Neural cell (in vitro differentiated cells): ENCODE results near the gene LTBP1. TPM values are rescaled to one million over a fixed set of nuclear protein-coding genes. Genes with fewer than 3 reads are reported as not detected.

Source experiments
- H2AFZ ChIP-seq: fragments of 200-600, 300-800 bp; sonication (generic), shearing (Covaris generic); 2 replicates; pipeline ENCODE4 v1.6.0; 2014; ENCODE audit warnings: low read depth, mild to moderate bottlenecking, antibody characterized with exemption, low read length, moderate library complexity
- H3F3A ChIP-seq: fragments of 200-600 bp; shearing (Covaris generic); 2 replicates; pipeline ENCODE4 v1.6.1; 2016; ENCODE audit warnings: mild to moderate bottlenecking, moderate library complexity, mixed read lengths, antibody characterized with exemption, low read length; ENCODE audit not compliant: insufficient read depth, poor library complexity, severe bottlenecking
- H3K27ac ChIP-seq: fragments of 200-600, 300-800 bp; sonication (generic), shearing (Covaris generic); 2 replicates; pipeline ENCODE4 v1.5.1; 2014; ENCODE audit warnings: mild to moderate bottlenecking, low read length, moderate library complexity
- H3K27me3 ChIP-seq: fragments of 300-800, 200-600 bp; sonication (generic), shearing (Covaris generic); 2 replicates; pipeline ENCODE4 v1.6.0; 2014; ENCODE audit warnings: mild to moderate bottlenecking, low read depth, low read length, moderate library complexity; ENCODE audit not compliant: insufficient read depth
- H3K36me3 ChIP-seq: fragments of 300-800, 200-600 bp; sonication (generic), shearing (Covaris generic); 2 replicates; pipeline ENCODE4 v1.5.1; 2014; ENCODE audit warnings: mild to moderate bottlenecking, antibody characterized with exemption, low read length, moderate library complexity; ENCODE audit not compliant: insufficient read depth
- H3K4me2 ChIP-seq: fragments of 300-800, 200-600 bp; sonication (generic), shearing (Covaris generic); 2 replicates; pipeline ENCODE4 v1.6.0; 2014; ENCODE audit warnings: mild to moderate bottlenecking, low read length
- H3K4me3 ChIP-seq: fragments of 300-800, 200-600 bp; sonication (generic), shearing (Covaris generic); 2 replicates; pipeline ENCODE4 v1.5.1; 2014; ENCODE audit warnings: mild to moderate bottlenecking, low read length, moderate library complexity
- H3K79me2 ChIP-seq: fragments of 200-600 bp; shearing (Covaris generic); replicated peaks from 2 replicates; pipeline ENCODE4 v1.6.0; 2014; ENCODE audit warnings: mild to moderate bottlenecking, low read length, moderate library complexity; ENCODE audit not compliant: insufficient read depth
- H3K9ac ChIP-seq: fragments of 300-800, 200-600 bp; sonication (generic), shearing (Covaris generic); 2 replicates; pipeline ENCODE4 v1.6.1; 2016; ENCODE audit warnings: mild to moderate bottlenecking, low read length, mixed read lengths
- H3K9me2 ChIP-seq: fragments of 200-600 bp; shearing (Covaris generic); 2 replicates; pipeline ENCODE4 v1.6.1; 2016; ENCODE audit warnings: mild to moderate bottlenecking, low read length, mixed read lengths; ENCODE audit not compliant: insufficient read depth
- H3K9me3 ChIP-seq: fragments of 200-600, 300-800 bp; sonication (generic), shearing (Covaris generic); 2 replicates; pipeline ENCODE4 v1.6.1; 2016; ENCODE audit warnings: mild to moderate bottlenecking, mixed run types, low read length, moderate library complexity, mixed read lengths
- H4K20me1 ChIP-seq: fragments of 200-600 bp; shearing (Covaris generic); 2 replicates; pipeline ENCODE4 v1.6.1; 2016; ENCODE audit warnings: mild to moderate bottlenecking, mixed run types; ENCODE audit not compliant: insufficient read depth
- EP300 ChIP-seq: fragments of 450-650 bp; conservative IDR thresholded peaks from 2 replicates; pipeline ENCODE4 v1.6.1; 2014; ENCODE audit warnings: antibody characterized with exemption, mild to moderate bottlenecking, moderate library complexity; ENCODE audit not compliant: poor library complexity, severe bottlenecking
- EZH2 ChIP-seq: fragments of 200-600, 300-800 bp; shearing (Covaris generic), sonication (generic); IDR thresholded peaks from 2 replicates; pipeline ENCODE4 v1.6.1; 2014; ENCODE audit warnings: antibody characterized with exemption, low read length, borderline replicate concordance, mild to moderate bottlenecking; ENCODE audit not compliant: insufficient read depth, poor library complexity, severe bottlenecking
- MXI1 ChIP-seq: fragments of 450-650 bp; conservative IDR thresholded peaks from 2 replicates; pipeline ENCODE4 v1.6.1; 2014; ENCODE audit warnings: antibody characterized with exemption, mild to moderate bottlenecking; ENCODE audit not compliant: poor library complexity, severe bottlenecking
- POLR2AphosphoS5 ChIP-seq: IDR thresholded peaks from 2 replicates; pipeline ENCODE4 v1.6.1; 2012
- RAD21 ChIP-seq: fragments of 450-650 bp; conservative IDR thresholded peaks from 2 replicates; pipeline ENCODE4 v1.6.1; 2014; ENCODE audit warnings: antibody characterized with exemption, mild to moderate bottlenecking, moderate library complexity
- SMC3 ChIP-seq: fragments of 450-650 bp; conservative IDR thresholded peaks from 2 replicates; pipeline ENCODE4 v1.6.1; 2014; ENCODE audit warnings: antibody characterized with exemption, mild to moderate bottlenecking, moderate library complexity; ENCODE audit not compliant: poor library complexity
- TAF1 ChIP-seq: IDR thresholded peaks from 2 replicates; pipeline ENCODE4 v1.6.1; 2012; ENCODE audit warnings: low read depth
- polyA plus RNA-seq: library from polyadenylated mRNA; depleted of rRNA; stranded (reverse); fragments of >200 nt; gene quantifications from 2 replicates; pipeline ENCODE4 v1.2.3, GENCODE V29; 2014
- TF ChIP-seq, protein P1 (sequence below): fragments of 450-650 bp; IDR thresholded peaks from 2 replicates; pipeline ENCODE4 v1.5.1; 2014; ENCODE audit warnings: antibody characterized with exemption, mild to moderate bottlenecking, moderate library complexity; ENCODE audit not compliant: poor library complexity, severe bottlenecking
- TF ChIP-seq, protein P2 (sequence below): IDR thresholded peaks from 2 replicates; pipeline ENCODE4 v1.6.1; 2012; ENCODE audit warnings: borderline replicate concordance

LTBP1 gene
- polyA plus RNA-seq, 1 donor from 2014 or later: 1.8 TPM

DNA sequence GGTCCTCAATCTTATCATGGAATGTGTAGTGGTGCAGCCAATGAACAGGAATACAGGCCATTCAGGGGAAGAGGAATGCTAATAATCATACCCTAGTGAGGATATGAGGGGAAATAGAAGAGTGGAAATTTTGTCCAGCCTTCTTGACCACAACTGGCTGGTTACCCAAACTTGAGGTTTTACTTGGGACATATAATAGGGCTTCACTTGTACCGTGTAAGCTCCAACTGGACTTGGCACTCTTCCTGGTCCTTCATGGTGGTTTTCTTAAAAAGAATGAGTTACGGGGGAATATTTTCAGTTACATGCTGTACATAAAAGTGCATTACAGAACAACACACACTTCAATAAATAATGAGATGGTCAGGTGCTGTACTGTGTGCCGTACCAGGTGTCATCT, 294.8 kb downstream of the LTBP1 start:
- Histone ChIP-seq H2AFZ (no peak overlapping the region), H3K79me2 (no peaks in the 10 kb centered on the region), H3K4me2 (no peak overlapping the region), H3K9ac (no peak overlapping the region), H3K27ac (no peak overlapping the region), H3K9me3 (no peaks in the 10 kb centered on the region), H3K27me3 (no peaks in the 10 kb centered on the region), H3F3A (no peaks in the 10 kb centered on the region), H4K20me1 (no peaks in the 10 kb centered on the region), H3K9me2 (no peaks in the 10 kb centered on the region), H3K4me3 (no peak overlapping the region), H3K36me3 (no peaks in the 10 kb centered on the region)
- TF ChIP-seq, protein P1, sequence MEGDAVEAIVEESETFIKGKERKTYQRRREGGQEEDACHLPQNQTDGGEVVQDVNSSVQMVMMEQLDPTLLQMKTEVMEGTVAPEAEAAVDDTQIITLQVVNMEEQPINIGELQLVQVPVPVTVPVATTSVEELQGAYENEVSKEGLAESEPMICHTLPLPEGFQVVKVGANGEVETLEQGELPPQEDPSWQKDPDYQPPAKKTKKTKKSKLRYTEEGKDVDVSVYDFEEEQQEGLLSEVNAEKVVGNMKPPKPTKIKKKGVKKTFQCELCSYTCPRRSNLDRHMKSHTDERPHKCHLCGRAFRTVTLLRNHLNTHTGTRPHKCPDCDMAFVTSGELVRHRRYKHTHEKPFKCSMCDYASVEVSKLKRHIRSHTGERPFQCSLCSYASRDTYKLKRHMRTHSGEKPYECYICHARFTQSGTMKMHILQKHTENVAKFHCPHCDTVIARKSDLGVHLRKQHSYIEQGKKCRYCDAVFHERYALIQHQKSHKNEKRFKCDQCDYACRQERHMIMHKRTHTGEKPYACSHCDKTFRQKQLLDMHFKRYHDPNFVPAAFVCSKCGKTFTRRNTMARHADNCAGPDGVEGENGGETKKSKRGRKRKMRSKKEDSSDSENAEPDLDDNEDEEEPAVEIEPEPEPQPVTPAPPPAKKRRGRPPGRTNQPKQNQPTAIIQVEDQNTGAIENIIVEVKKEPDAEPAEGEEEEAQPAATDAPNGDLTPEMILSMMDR: no peak
- no peak for TF ChIP-seq MXI1
- TF ChIP-seq, protein P2, sequence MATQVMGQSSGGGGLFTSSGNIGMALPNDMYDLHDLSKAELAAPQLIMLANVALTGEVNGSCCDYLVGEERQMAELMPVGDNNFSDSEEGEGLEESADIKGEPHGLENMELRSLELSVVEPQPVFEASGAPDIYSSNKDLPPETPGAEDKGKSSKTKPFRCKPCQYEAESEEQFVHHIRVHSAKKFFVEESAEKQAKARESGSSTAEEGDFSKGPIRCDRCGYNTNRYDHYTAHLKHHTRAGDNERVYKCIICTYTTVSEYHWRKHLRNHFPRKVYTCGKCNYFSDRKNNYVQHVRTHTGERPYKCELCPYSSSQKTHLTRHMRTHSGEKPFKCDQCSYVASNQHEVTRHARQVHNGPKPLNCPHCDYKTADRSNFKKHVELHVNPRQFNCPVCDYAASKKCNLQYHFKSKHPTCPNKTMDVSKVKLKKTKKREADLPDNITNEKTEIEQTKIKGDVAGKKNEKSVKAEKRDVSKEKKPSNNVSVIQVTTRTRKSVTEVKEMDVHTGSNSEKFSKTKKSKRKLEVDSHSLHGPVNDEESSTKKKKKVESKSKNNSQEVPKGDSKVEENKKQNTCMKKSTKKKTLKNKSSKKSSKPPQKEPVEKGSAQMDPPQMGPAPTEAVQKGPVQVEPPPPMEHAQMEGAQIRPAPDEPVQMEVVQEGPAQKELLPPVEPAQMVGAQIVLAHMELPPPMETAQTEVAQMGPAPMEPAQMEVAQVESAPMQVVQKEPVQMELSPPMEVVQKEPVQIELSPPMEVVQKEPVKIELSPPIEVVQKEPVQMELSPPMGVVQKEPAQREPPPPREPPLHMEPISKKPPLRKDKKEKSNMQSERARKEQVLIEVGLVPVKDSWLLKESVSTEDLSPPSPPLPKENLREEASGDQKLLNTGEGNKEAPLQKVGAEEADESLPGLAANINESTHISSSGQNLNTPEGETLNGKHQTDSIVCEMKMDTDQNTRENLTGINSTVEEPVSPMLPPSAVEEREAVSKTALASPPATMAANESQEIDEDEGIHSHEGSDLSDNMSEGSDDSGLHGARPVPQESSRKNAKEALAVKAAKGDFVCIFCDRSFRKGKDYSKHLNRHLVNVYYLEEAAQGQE: no peak
- no peak for TF ChIP-seq POLR2AphosphoS5
- TF ChIP-seq SMC3: no peak
- no peak for TF ChIP-seq TAF1
- no peak for TF ChIP-seq RAD21
- TF ChIP-seq EP300: no peak
- TF ChIP-seq EZH2: no peak

DNA sequence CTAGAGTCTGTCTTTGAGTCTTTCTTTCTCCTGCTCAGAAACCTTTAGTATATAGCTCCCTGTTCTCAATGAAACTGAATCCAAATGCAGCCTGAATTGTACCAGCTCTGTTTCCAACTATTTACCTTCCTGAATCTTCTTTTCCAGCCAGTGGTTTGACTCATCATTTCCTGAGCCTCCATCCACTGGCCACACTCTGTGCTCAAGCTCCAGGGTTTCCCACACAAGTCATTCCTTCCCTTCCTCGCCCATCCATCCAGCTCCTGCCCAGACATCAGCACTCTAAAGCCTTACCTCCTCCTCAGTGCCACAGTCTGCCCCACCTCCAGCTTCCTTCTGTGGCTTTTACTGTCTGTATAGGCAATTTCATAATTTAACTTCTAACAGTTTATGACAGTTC, 296.1 kb downstream of the LTBP1 start:
- no peak overlapping the region for H3K9ac ChIP-seq
- H3F3A ChIP-seq: no peaks in the 10 kb centered on the region
- no peaks in the 10 kb centered on the region for H3K36me3 ChIP-seq
- H3K9me2 ChIP-seq: no peaks in the 10 kb centered on the region
- H3K27ac ChIP-seq: no peak overlapping the region
- H3K79me2 ChIP-seq: no peaks in the 10 kb centered on the region
- no peak for TF ChIP-seq MXI1
- no peak for TF ChIP-seq RAD21
- TF ChIP-seq TAF1: no peak
- TF ChIP-seq SMC3: no peak
- no peak for TF ChIP-seq EP300
- TF ChIP-seq, protein P2: no peak
- no peak for TF ChIP-seq POLR2AphosphoS5
- TF ChIP-seq EZH2: no peak
- TF ChIP-seq, protein P1: no peak
- H4K20me1 ChIP-seq: no peaks in the 10 kb centered on the region
- H3K9me3 ChIP-seq: no peaks in the 10 kb centered on the region
- H3K4me3 ChIP-seq: no peak overlapping the region
- H3K27me3 ChIP-seq: no peaks in the 10 kb centered on the region
- H3K4me2 ChIP-seq: no peak overlapping the region
- no peak overlapping the region for H2AFZ ChIP-seq
